ENCODE results near the gene TBR1. TPM values are rescaled to one million over a fixed set of nuclear protein-coding genes. Genes with fewer than 3 reads are reported as not detected.
A peak's percentile ranks its signal among the peaks of the same experiment; 100 is the strongest.

The TBR1 gene
- total and polyA plus RNA-seq, 2 experiments from 2014 or later = not detected

- Histone ChIP-seq H3F3A (replicated peaks; ENCODE audit: low read depth) (peaks cover 25% of the 10 kb centered on the region), H4K20me1 (replicated peaks; ENCODE audit: insufficient read depth) (peaks cover 23% of the 10 kb centered on the region), H3K4me2 (peak overlapping the region; percentile 85), H2AFZ (no peak overlapping the region), H3K79me2 (replicated peaks; ENCODE audit: insufficient read depth) (no peaks in the 10 kb centered on the region), H3K27me3 (ENCODE audit: insufficient read depth) (peaks cover 98% of the 10 kb centered on the region), H3K36me3 (ENCODE audit: insufficient read depth) (no peaks in the 10 kb centered on the region), H3K4me3 (peak overlapping the region; percentile 63), H3K4me1 (ENCODE audit: insufficient read depth) (peaks cover 61% of the 10 kb centered on the region), H3K9me2 (ENCODE audit: insufficient read depth) (no peaks in the 10 kb centered on the region), H3K27ac (ENCODE audit: low read depth) (no peak overlapping the region)
- peak overlapping the region; percentile 71 for H3K4me3 Mint-ChIP-seq
- DNase-seq (ENCODE audit: low spot score) (peak; percentile 42), ATAC-seq (peak; percentile 2; the same call in 1 of the 3 replicates)
- TF ChIP-seq EZH2 (IDR thresholded peaks at IDR 0.05; ENCODE audit: low read depth, unreplicated experiment) (peak; percentile 82), ZNF331 (CRISPR knock-in tag; IDR thresholded peaks at IDR 0.05; ENCODE audit: low read depth) (no peak), NANOG (IDR thresholded peaks at IDR 0.05; ENCODE audit: borderline replicate concordance) (no peak)
- peaks cover 9% of the 10 kb centered on the region; the same call in 2 of the 3 replicates for H3K36me3 Mint-ChIP-seq (ENCODE audit: low read depth)
- H3K9me3 Mint-ChIP-seq = peaks cover 7% of the 10 kb centered on the region
- peaks cover 63% of the 10 kb centered on the region for H3K4me1 Mint-ChIP-seq
- H3K27me3 Mint-ChIP-seq (ENCODE audit: insufficient read depth, low read depth, poor library complexity) = peaks cover 77% of the 10 kb centered on the region
- no peak overlapping the region for H3K27ac Mint-ChIP-seq
Observed at GRCh38 chr2:161415034-161415986, 787 bp upstream of the TBR1 start.

DNA sequence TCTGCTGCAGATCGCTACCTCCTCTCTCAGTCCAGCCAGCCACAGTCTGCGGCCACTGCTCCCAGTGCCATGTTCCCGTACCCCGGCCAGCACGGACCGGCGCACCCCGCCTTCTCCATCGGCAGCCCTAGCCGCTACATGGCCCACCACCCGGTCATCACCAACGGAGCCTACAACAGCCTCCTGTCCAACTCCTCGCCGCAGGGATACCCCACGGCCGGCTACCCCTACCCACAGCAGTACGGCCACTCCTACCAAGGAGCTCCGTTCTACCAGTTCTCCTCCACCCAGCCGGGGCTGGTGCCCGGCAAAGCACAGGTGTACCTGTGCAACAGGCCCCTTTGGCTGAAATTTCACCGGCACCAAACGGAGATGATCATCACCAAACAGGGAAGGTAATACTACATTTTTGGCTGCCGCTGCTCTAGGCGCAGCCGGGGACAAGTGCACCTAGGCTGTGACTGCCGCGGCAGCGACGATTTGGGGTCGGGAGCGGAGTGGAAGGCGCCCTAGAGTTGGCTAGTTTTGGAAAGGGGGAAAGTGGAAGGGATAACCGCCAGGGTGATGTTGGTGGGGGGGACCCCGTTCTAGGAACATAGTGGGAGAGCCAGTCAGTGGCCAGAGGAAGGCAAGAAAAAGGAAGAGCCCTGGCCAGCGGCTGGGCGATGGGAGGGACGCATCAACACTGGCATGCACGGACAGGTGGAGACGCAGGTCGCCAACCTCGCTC, 776 bp downstream of the TBR1 start:
- Histone ChIP-seq H3K4me1 (ENCODE audit: insufficient read depth) (peaks cover 70% of the 10 kb centered on the region), H3K27ac (ENCODE audit: low read depth) (no peak overlapping the region), H4K20me1 (replicated peaks; ENCODE audit: insufficient read depth) (peaks cover 37% of the 10 kb centered on the region), H3K79me2 (replicated peaks; ENCODE audit: insufficient read depth) (no peaks in the 10 kb centered on the region), H3K36me3 (ENCODE audit: insufficient read depth) (no peaks in the 10 kb centered on the region), H3K9me2 (ENCODE audit: insufficient read depth) (no peaks in the 10 kb centered on the region), H3F3A (replicated peaks; ENCODE audit: low read depth) (peaks cover 26% of the 10 kb centered on the region), H3K4me2 (peak overlapping the region; percentile 85), H2AFZ (no peak overlapping the region), H3K27me3 (ENCODE audit: insufficient read depth) (peaks cover 100% of the 10 kb centered on the region), H3K4me3 (peak overlapping the region; percentile 63)
- TF ChIP-seq ZNF114 (CRISPR knock-in tag; IDR thresholded peaks at IDR 0.05) = no peak
- TF ChIP-seq, protein P1, sequence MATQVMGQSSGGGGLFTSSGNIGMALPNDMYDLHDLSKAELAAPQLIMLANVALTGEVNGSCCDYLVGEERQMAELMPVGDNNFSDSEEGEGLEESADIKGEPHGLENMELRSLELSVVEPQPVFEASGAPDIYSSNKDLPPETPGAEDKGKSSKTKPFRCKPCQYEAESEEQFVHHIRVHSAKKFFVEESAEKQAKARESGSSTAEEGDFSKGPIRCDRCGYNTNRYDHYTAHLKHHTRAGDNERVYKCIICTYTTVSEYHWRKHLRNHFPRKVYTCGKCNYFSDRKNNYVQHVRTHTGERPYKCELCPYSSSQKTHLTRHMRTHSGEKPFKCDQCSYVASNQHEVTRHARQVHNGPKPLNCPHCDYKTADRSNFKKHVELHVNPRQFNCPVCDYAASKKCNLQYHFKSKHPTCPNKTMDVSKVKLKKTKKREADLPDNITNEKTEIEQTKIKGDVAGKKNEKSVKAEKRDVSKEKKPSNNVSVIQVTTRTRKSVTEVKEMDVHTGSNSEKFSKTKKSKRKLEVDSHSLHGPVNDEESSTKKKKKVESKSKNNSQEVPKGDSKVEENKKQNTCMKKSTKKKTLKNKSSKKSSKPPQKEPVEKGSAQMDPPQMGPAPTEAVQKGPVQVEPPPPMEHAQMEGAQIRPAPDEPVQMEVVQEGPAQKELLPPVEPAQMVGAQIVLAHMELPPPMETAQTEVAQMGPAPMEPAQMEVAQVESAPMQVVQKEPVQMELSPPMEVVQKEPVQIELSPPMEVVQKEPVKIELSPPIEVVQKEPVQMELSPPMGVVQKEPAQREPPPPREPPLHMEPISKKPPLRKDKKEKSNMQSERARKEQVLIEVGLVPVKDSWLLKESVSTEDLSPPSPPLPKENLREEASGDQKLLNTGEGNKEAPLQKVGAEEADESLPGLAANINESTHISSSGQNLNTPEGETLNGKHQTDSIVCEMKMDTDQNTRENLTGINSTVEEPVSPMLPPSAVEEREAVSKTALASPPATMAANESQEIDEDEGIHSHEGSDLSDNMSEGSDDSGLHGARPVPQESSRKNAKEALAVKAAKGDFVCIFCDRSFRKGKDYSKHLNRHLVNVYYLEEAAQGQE (IDR thresholded peaks at IDR 0.05; ENCODE audit: unreplicated experiment) = no peak
- no peak for TF ChIP-seq JUNB (IDR thresholded peaks at IDR 0.05; ENCODE audit: unreplicated experiment)
- no peak for TF ChIP-seq STAT1 (IDR thresholded peaks at IDR 0.05; ENCODE audit: unreplicated experiment)
- TF ChIP-seq POLR2AphosphoS5 (IDR thresholded peaks at IDR 0.05; ENCODE audit: low read depth) = no peak
- TF ChIP-seq EZH2 (IDR thresholded peaks at IDR 0.05; ENCODE audit: low read depth, unreplicated experiment) = peak; percentile 95
- no peak for TF ChIP-seq CREB1 (CRISPR knock-in tag; IDR thresholded peaks at IDR 0.05; ENCODE audit: low read depth)
- peak; percentile 98 for TF ChIP-seq EZH2phosphoT487 (IDR thresholded peaks at IDR 0.05; ENCODE audit: unreplicated experiment)
- Mint-ChIP-seq H3K27ac (no peak overlapping the region), H3K36me3 (ENCODE audit: low read depth) (peaks cover 3% of the 10 kb centered on the region; the same call in 1 of the 3 replicates), H3K4me1 (peaks cover 72% of the 10 kb centered on the region), H3K9me3 (peaks cover 11% of the 10 kb centered on the region), H3K4me3 (peak overlapping the region; percentile 71), H3K27me3 (ENCODE audit: insufficient read depth, low read depth, poor library complexity) (peaks cover 92% of the 10 kb centered on the region)
- DNase-seq (ENCODE audit: low spot score) = peak; percentile 53
- peak; percentile 8 for ATAC-seq

All from GM23338 (cell line).